Suppressor macrophage treated with lipopolysaccharide for 1 hour (primary cell): ENCODE data around the gene EML6.

Experiments used
- DNase-seq, 3 donors: peaks; one replicate each; pipeline ENCODE4 v3.0.0-alpha.2; 2020 to 2022

Gene EML6

GRCh38 chr2:54758951-54759350, 35.5 kb downstream of the EML6 start:
- DNase-seq: no peak

DNA sequence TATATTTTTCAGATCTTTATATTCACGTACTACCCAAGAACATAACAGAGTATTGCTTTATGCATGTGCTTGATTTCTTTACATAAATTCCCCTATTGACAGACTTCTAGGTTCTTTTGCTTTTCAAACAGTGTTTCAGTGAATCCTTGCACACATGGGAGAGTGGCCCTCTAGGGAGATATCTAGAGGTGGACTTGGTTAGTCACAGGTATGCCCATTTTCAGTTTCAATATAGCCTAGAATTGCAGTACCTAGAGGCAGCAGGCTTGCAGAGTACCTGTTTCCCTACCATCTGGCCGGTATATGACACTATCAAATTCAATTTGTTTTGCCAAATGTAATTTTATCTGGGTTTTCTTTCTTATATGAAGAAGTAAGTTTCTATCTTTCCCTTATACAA, 36.8 kb downstream of the EML6 start:
- no peak for DNase-seq

- DNase-seq: peak in 2 of 3 donors; percentile 10 to 33
Observed at GRCh38 chr2:54763636-54764291, 40.3 kb downstream of the EML6 start.

- peak in 2 of 3 donors; percentile 46 to 60 for DNase-seq
Observed at GRCh38 chr2:54767921-54768320, 44.5 kb downstream of the EML6 start.

GRCh38 chr2:54768772-54769428, 45.4 kb downstream of the EML6 start:
- no peak for DNase-seq

GRCh38 chr2:54770211-54770610, 46.7 kb downstream of the EML6 start:
- no peak for DNase-seq

- DNase-seq: no peak
Observed at GRCh38 chr2:54770676-54771075, 47.2 kb downstream of the EML6 start.

- no peak for DNase-seq
Observed at GRCh38 chr2:54771166-54771885, 47.9 kb downstream of the EML6 start.

DNA sequence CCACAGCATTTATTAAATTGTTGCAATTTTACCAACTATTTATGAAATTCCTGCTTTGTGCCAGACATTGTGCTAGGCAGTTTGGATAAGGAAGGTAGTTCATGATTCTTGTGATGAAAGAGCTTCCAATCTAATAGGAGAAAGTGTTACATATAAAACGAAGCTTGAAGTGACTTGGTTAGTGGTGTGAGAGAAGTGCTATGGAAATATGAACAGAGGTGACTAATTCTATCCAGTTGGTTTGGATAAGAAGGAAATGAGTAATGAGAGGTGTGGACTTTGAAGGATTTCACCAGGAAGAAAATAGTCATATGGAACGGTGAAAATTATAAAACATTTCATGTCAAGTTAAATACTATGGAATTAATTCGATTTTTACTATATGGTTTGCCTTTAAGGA, 48.6 kb downstream of the EML6 start:
- no peak for DNase-seq

- DNase-seq: no peak
Observed at GRCh38 chr2:54772531-54772930, 49.1 kb downstream of the EML6 start.

DNA sequence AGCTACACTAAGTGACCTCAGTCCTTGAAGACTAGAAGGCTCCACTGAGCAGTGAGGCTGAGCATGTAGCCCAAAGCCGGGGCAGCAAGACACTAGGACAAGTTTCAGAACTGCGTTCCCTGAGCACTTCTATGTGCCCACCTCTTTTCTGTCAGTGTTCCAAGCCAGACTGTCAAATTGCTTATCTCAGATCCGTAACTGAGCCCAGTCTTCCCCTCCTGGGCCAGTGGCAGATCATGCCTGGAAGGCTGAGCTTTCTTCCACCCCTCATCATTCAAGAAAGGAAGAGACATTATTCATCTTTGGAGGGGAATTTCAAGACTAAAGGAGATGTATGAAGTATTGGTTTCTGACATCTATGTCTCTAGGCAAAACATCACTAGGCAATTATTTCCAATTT, 49.8 kb downstream of the EML6 start:
- DNase-seq: no peak

DNA sequence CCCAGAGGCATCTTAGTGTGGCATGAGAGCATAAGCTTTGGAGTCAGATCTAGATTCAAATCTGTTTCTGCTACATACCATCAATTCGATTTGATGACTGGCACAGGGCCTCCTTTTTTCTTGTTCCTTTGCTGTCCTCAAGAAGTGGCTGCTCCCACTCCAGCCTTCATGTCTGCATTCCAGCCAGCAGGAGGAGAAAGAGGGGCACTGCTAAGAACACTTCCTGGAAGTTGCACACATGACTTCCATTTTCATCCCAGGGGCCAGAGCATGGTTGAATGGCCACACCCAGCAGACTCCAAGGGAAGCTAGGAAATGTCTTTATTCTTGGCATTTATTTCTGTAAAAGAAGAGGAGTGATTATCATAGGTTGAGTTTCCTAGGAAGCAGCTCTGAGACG, 50.4 kb downstream of the EML6 start:
- DNase-seq: no peak

- DNase-seq: no peak
Observed at GRCh38 chr2:54775710-54776109, 52.2 kb downstream of the EML6 start.

GRCh38 chr2:54776494-54776893, 53.0 kb downstream of the EML6 start:
- no peak for DNase-seq

DNA sequence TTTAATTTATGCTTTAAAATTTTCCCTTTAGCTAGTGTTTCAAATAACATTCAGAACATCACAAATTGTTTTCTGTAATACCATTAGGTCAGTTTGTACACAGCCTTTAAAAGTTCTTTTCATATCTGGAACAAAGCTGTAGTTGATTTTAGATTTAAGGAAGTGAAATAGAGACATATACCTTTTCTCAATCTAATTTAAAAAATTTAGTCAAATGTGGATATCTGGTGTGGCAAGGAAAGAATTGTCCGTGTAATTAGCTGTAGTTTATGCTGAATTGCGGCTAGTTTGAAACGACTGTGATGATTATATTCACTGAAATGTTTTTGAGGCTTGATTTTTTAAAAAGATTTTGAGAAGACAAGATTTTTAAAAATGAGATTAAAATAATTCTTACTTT, 59.9 kb downstream of the EML6 start:
- DNase-seq: no peak

GRCh38 chr2:54787270-54787669, 63.8 kb downstream of the EML6 start:
- DNase-seq: no peak

DNA sequence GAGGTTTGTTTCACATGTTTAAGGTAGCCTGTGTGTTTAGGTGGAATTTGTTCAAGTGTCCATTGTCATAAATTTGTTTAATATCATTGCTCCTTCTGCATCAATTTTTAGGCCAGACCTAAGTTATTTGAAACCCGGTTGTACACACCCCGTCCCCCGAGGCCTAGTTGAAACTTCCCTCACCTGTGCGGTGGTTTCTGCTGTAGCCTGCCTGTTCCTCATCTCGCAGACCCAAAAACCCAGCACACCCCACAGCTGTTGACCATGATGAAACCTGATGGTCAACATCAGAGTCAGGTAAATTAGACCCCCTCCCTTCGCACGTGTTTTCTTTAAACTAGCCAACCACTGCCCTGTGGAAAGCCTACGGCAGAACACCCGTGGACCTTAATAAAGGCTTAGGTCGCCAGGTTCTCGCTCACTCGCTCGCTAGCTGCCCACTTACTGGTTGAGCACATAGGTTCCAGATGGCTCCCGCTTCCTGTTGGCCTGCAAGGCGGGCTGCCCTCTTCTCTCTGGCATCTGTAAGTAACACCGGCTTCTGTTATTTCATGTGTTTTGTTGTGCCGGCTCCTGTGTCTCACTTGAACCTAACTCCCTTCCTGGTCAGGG, 64.4 kb downstream of the EML6 start:
- no peak for DNase-seq

DNA sequence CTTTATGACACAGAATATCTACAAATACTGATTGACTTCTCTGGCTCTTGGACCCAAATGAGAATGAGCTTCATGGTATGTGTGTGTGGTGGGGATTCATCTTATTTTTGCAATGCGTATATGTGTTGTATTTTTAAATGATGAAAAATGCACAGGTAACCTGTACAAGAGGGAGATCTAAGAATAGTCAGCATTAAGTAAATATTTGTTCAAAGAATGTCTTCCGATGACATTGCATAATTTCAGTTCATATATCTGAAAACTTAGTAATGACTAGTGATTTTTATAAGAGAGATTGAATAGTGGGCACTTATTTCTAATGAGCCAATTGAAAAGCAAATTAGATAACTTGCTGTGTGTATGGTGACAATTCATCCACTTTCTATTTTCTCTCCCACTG, 66.4 kb downstream of the EML6 start:
- no peak for DNase-seq

DNA sequence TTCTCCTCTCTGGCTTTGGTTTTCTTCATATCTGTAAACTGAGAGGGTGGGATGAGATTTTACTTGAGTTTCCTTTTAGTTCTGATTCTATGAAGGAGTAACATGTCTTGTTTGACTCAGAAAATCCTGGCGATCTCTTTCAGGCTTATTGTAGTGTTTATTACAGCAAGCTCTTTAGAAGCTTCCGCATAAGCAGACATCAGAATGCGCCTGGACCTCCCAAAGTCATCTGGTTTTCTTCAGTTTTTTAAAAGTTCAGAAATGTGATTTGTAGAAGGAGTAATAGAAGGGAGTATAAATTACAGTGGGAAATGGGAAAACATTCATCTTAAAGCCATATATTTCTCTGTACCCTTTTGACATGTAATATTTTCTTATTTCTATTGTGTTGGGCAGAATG, 68.4 kb downstream of the EML6 start:
- no peak for DNase-seq

- DNase-seq: no peak
Observed at GRCh38 chr2:54797307-54797706, 73.8 kb downstream of the EML6 start.

DNA sequence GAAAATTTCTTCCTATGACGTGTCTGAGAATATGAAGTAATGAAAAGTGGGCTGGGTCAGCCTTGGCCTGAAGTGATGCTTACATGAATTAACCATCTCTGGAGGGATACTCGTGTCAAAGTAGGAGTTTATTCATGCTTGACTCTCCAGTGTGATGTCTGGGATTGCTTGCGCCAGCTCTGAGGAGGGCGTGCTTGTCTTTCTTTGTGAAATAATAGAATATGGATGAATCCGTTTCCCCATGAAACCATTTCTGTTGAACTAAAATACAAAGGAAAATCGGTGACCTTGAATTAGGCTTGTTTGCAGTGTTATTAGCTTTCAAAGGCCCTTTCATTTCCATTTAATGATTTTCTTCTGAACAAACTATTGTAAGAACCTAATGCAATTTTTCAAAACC, 77.9 kb downstream of the EML6 start:
- no peak for DNase-seq

GRCh38 chr2:54803783-54804751, 80.6 kb downstream of the EML6 start:
- no peak for DNase-seq

- DNase-seq: no peak
Observed at GRCh38 chr2:54805255-54805654, 81.8 kb downstream of the EML6 start.
